8988T (cell line): ENCODE data around the gene HAND1.

ENCODE experiments used
- DNase-seq: peaks from one replicate; pipeline ENCODE4 v3.0.0; 2011

HAND1 gene

GRCh38 chr5:154503698-154504039, 25.6 kb upstream of the HAND1 start:
- no peak for DNase-seq

GRCh38 chr5:154502180-154502579, 24.2 kb upstream of the HAND1 start:
- no peak for DNase-seq

- no peak for DNase-seq
These were observed 23.5 kb upstream of the HAND1 start for GRCh38 chr5:154501566-154501965.

GRCh38 chr5:154498994-154499393, 21.0 kb upstream of the HAND1 start:
- no peak for DNase-seq

GRCh38 chr5:154498591-154498990, 20.6 kb upstream of the HAND1 start:
- no peak for DNase-seq

GRCh38 chr5:154494036-154494435, 16.0 kb upstream of the HAND1 start:
- DNase-seq = no peak

- DNase-seq = no peak
These were observed 15.2 kb upstream of the HAND1 start for GRCh38 chr5:154493274-154493673.

- no peak for DNase-seq
These were observed 13.9 kb upstream of the HAND1 start for GRCh38 chr5:154491941-154492340.

GRCh38 chr5:154487541-154487940, 9.5 kb upstream of the HAND1 start:
- DNase-seq = no peak

GRCh38 chr5:154486427-154486866, 8.4 kb upstream of the HAND1 start:
- no peak for DNase-seq

GRCh38 chr5:154485850-154486426, 7.9 kb upstream of the HAND1 start:
- no peak for DNase-seq

- DNase-seq = no peak
These were observed 7.1 kb upstream of the HAND1 start for GRCh38 chr5:154485096-154485491.

- no peak for DNase-seq
These were observed 6.5 kb upstream of the HAND1 start for GRCh38 chr5:154484393-154485095.

- DNase-seq = no peak
These were observed 5.8 kb upstream of the HAND1 start for GRCh38 chr5:154483654-154484392.

GRCh38 chr5:154482528-154483449, 4.8 kb upstream of the HAND1 start:
- DNase-seq = no peak

- no peak for DNase-seq
These were observed 3.8 kb upstream of the HAND1 start for GRCh38 chr5:154481584-154482381.

GRCh38 chr5:154480847-154481246, 2.8 kb upstream of the HAND1 start:
- no peak for DNase-seq

GRCh38 chr5:154479944-154480750, 2.1 kb upstream of the HAND1 start:
- no peak for DNase-seq

GRCh38 chr5:154479160-154479943, 1.3 kb upstream of the HAND1 start:
- no peak for DNase-seq

GRCh38 chr5:154478752-154479159, 729 bp upstream of the HAND1 start:
- no peak for DNase-seq
